Stomach (tissue), 4 donors: ENCODE measurements around the gene SUSD4.

Source experiments
- CTCF ChIP-seq, 7 experiments: fragments of 450-650 bp in 4 of 7; fragments of 200-600 bp in 3 of 7; sonication (generic) in 3 of 7; IDR thresholded peaks; one replicate each; pipeline ENCODE4 v1.5.1; 2016 to 2019; ENCODE audit warnings: antibody characterized with exemption in 7 of 7, control low read depth in 2 of 7, mild to moderate bottlenecking in 1 of 7
- EP300 ChIP-seq: sonication (generic); formaldehyde crosslinking; IDR thresholded peaks from one replicate; pipeline ENCODE4 v1.6.1; 2017; ENCODE audit warnings: antibody characterized with exemption
- POLR2A ChIP-seq, 4 donors: fragments of 450-650 bp; IDR thresholded peaks; one replicate each; pipeline ENCODE4 v1.6.1; 2016; ENCODE audit warnings: antibody characterized with exemption in 4 of 4, control low read depth in 2 of 4, mild to moderate bottlenecking in 1 of 4, moderate library complexity in 1 of 4
- POLR2AphosphoS5 ChIP-seq, 3 donors: sonication (generic); formaldehyde crosslinking; IDR thresholded peaks; one replicate each; pipeline ENCODE4 v1.6.1; 2016; ENCODE audit warnings: antibody characterized with exemption in 3 of 3

- TF ChIP-seq POLR2A (IDR thresholded peaks at IDR 0.05) (no peak), CTCF (IDR thresholded peaks at IDR 0.05) (no peak), EP300 (no peak), POLR2AphosphoS5 (IDR thresholded peaks at IDR 0.05) (no peak)
Measured at GRCh38 chr1:223226271-223226670, 137.7 kb downstream of the SUSD4 start.
